ENCODE data around the gene LAMTOR3.
"Not testable (repeated sequence)": the region's sequence is repeated elsewhere in the genome, so short reads cannot be mapped to it uniquely, and the experiment has no call there.

The LAMTOR3 gene

DNA sequence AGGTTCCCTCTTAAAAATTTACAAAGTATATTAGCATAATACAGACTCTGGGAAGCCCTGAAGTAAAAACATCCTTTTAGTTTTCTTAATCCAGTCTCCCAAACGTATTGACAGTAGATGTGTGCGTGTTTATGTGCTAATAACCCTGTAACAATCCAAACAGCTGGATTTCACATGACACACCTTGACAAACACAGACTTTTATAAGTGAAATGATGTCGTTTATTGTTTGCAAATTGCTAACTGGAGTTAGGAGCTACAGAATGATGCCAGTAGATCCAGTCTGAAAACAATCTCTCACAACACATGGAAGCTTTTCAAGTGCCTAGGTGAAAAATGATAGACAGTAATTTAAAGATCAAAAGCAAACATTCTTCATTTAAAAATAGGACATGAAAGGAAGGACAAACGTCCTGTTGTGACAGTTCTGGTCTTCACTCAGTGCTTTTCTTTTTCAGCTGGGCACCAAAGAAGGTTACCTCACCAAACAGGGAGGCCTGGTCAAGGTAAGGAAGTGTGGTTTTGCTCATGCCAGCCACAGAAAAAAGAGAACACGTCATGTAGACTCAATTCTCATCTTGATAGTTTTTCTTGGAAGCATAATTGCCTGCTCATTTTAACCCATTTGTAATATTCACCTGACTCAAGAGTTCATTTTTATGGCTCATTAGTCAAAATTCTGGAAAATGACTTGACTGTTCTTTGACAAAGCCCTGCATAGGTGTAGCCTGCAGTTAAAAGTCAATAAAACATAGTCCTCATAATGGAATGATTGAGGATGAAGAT, 32.9 kb downstream of the LAMTOR3 start:
- no peak for DNase-seq

DNA sequence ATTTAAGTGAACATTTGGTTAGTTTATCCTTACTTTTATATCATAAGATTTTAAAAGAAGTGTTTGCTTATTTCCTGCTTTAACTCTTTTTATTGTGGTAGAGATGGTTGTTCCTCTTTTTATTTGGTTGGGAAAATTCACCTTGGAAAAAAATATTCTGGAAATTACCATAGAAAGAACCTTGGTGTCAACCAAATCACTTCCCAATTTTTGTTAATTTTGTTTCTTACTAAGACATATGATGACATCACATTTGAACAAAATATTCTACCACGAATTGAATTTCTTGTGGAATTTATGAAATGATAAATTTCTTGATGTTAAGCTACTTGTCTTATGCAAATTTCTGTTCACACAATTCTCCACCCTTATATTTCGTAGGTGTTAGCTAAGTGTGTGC, 33.7 kb downstream of the LAMTOR3 start:
- DNase-seq = no peak

DNA sequence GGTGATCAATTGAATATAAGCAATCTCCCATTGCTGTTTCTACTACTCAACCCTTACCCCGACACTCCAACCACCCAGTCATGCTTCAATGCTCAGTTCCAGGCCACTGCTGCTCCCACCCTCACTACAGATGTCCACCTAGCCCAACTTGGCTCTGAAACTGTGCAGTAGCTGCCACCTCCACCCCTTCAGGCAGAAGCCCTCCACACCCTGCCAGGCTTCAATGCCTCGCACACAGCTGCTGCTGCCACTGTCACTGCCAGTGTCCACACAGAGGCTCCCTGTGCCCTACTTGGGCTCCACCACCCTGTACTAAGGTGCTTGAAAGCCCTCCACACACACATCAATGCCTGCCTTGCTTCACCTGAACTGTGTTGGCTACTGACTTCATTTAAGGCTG, 34.6 kb downstream of the LAMTOR3 start:
- no peak for DNase-seq

DNA sequence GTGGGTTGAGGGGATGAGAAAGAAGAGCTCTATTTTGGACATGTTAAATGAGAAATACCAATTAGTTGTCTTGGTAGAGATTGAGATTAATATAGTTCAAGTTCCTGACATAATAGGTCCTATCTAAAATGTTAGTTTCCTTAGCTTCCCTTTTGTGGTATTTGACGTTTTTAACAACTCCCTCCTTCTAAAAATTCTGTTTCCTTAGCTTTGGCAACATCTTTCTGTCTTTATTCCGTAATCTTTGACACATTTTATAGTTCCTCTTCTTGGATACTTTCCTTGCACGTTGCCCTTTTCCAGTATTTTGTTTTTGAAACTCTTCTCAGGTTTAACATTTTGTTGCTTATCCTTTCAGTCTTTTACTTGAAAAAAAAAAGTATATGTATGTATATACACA, 36.9 kb downstream of the LAMTOR3 start:
- no peak for DNase-seq

DNA sequence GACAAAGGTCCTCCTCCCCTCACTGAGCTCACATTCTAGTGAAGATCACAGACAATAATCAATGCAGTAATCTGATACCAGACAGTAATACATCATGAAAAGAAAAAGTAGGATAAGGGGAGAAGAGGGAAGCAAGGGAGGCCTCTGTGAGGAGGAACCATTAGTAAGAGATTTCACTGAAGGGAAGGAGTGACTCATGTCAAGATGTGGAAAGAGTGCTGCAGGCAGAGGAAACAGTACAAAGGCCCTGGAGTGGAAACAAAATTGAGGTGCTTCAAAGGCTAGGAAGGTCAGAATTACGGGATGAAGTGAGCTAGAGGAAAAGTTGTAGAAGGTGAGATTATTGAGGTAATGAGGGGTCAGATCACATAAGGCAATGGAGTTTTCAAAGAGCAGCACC, 38.1 kb downstream of the LAMTOR3 start:
- DNase-seq = no peak

DNA sequence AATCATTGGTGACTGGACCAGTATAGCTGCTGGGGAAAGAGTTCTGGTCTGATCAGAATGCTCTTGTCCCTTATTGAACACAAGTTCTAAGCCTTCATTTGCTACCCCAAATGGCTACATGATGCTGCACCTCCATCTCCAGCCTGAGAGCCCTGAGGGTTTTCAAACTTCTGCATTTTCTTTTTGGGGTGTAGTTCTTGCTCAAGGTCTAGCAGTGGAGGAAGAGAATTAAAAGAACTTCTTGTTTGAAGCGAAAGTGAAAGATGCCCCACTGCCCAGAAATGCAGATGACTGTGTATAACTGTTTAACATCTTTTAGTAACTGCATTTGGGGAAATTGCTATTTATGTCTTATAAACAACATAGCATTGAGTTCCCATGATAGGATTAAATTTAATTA, 38.5 kb downstream of the LAMTOR3 start:
- no peak for DNase-seq

DNA sequence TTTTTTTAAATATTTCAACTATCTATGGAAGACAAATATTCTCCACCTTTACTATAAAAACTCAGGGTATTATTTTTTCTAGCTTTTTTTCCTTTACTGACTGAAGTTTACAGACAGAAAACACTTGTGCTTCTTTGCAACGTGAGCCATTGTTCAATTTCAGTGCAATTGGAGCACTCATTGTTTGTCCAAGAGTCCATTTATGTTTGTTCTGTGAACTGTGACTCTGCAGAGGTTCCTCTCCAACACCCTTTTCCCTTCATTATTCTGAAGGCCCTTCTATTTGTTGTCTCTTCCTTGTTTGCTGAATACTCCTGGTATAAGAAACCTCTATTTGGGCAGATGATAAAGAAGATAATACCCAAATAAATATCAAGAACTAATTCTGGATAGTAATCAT, 40.2 kb downstream of the LAMTOR3 start:
- DNase-seq = no peak

DNA sequence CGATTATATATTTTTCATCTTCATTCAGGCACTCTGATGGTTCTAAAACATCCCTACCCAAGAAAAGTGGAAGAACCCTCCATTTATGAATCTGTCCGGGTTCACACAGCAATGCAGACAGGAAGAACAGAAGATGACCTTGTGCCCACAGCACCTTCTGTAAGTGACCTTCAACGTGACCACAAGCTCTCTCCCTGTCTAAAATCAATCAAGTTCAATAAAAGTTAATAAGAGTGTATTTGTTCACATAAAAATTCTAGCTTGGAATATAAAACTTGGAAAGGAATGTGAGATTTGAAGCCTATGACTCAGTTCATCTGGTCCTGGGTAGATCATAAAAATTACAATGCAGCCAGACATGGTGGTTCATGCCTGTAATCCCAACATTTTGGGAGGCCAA, 41.0 kb downstream of the LAMTOR3 start:
- DNase-seq = no peak

DNA sequence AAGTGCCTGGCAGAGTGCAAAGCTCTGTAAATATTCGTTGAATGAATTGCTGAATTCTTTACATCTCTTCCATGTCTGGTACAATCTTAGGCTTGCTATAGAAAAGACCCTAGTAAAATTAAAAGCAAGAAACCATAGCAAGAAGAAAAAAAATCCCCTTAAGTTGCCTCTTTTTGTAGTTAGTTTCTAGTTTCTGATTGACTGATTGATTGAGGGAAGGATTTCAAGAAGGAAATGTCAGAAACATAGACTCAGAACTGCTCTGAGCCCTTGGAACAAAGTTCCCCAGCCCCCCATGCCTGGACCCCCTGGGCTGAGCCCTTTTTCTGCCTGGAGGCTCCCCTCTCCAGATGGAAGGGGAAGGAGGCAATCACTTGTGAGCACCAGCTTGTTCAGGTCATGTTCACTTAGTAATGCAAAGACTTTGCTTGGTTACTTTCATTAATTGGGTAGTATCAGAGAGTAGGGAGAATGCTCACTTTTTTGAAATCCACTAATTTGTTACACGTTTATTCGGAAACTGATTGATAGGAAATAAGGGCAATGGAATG, 42.0 kb downstream of the LAMTOR3 start:
- no peak for DNase-seq

DNA sequence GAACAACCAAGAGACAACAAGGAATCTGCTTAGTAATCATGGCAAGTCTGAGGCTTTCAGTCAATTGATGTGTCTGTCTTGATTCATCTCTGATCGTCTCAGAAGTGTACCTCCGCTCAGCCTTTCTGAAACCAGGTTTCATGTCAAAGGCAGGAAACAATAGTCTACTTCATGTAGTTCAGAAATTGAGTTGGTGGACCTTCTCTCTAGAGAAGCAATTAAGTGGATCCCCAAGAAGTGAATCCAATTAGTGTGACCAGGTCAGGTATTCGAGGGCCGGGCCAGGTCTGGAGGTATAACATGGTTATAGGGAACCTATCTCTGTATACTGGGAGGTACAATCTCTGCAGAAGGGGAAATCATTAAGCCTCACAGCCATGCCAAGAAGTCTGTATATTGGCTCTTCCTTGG, 45.6 kb downstream of the LAMTOR3 start:
- DNase-seq = no peak

DNA sequence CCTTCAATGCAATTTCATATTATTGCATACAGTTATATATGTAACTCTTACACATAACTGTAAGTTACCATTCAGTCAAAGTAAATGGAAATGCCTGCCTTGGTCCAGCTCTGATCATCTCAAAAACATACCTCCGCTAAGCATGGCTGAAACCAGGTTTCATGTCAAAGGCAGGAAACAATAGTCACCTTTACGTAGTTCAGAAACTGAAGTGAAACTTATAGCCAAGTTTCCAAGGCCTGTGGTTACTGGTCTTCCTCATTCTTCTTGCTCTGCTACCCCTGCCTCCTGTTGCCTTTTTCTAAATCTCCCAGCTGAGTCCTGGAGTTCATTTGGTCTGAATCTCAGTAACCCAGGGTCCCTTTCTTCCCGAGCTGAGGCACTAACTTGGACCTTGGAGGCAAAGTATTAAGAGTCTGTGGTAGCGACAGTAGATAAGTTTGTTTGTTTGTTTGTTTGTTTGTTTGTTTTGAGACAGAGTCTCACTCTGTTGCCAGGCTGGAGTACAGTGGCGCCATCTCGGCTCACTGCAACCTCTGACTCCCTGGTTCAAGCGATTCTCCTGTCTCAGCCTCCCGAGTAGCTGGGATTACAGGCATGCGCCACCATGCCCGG, 46.8 kb downstream of the LAMTOR3 start:
- no peak for DNase-seq

DNA sequence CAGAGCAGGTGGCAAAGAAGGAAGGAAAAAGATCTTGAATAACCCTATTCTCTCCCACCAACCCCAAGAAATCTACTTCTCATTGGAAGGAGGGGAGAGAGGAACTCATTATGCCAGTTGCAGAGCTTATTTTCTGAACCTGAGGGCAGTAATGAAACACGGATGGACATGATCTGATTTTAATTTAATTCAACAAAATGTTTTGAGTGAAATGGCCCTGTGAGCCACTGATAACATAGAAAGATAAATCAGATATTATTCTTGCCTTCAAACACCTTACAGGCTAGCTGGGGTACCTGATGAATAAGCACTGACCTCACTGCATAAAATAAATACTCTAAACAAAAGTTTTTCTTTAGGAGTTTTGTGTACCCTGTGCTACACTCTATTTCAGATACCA, 47.3 kb downstream of the LAMTOR3 start:
- no peak for DNase-seq

DNA sequence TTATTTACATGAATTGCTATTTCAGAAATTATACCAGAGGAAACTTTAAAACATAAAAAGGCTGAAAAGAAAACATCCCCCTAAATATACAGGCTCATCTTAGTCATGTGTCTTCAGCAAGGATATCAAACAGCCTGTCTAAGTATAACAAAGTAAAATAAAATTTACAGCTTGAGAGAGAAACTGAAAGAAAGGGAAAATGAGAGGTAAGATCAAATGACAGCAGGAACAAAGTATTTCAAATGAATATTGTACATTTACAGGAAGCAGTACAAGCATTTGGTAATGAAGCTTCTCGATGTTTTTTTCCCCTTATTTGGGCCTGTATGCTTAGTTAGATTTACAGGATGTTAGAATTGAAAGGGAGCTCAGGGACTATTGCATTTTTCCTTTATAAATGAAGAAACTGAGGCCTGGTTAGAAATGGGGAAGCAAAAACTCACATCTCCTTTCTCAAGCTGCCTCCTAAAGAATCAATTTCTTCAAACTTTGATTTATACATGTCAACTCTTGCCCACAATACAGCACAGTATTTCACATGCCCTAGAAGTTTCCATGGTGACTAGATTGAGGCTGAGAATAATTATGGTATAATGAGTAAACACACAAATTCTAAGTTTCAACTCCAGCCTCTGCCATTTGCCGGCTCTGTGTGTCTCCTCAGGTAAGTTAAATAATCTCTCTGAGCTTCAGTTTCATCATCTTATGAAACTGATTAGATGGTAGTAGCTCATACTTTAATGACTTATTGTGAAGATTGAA, 48.3 kb downstream of the LAMTOR3 start:
- no peak for DNase-seq

DNA sequence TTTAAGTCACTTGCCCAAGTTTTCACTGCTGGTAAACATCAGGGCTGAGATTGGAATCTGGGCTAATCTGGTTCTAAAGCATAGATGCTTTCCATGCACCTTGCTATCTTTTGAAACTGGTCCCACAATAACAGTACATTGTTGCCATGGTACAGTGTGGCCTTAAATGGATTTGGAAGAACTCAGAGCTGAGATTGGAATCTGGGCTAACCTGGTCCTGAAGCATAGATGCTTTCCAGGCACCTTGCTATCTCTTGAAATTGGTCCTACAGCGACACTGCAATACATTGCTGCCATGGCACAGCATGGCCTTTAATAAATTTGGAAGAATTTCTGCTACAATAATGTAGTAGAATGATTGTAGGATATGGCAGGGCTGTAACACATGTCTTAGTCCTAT, 49.0 kb downstream of the LAMTOR3 start:
- no peak for DNase-seq

DNA sequence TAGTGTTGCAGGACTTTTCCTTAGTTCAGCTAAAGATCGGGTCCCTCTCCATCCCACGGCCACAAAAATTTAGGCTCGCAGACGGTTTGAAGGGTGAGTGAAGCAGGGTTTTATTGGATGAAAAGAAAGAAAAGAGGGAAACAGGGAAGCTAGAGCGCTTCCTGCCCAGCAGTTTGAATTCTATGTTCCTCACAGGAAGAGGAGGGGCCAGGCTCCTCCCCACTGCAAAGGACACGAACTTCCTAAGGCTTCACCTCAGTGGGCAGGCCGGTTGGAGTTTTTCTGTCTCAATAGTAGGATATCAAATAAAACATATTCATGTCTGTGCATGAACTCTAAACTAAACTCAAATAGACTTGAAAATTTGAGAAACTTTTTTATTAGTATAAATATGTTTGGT, 50.2 kb downstream of the LAMTOR3 start:
- DNase-seq = no peak

DNA sequence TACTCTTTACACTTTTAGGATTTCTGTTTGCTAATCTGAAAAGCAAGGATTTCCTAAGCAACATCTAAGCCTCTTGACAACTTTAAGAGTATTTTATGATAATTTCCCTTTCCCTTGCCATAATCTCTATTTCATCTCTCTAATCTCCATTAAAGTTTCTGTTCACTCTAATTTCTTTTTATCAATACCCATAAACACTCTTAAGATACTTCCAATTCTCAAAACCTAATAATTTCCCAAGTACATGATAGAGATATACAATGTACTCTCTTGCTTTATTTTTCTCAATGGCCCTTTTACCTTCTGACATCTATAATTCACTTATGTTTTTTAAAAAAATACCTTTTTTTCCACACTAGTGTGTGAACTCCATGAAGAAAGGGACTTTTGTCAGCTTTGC, 50.8 kb downstream of the LAMTOR3 start:
- no peak for DNase-seq

DNA sequence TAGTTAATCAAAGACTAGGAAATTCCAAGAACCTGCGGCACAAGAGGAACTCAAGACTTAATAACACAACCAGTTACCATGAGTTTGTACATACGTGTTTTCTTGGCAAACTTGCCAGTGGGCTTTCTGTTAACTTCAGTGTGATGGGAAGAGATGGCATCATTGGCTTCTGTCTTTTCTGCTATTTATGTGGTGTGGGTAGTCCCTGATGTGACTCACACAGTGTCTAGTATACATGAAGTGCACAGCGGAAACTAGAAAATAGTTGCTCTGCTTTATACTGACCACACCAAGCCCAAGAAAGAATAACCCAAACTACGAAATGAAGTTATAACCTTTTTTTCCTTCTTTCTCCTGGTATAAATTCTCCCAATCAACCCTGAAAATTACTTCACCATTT, 53.1 kb downstream of the LAMTOR3 start:
- DNase-seq = no peak

DNA sequence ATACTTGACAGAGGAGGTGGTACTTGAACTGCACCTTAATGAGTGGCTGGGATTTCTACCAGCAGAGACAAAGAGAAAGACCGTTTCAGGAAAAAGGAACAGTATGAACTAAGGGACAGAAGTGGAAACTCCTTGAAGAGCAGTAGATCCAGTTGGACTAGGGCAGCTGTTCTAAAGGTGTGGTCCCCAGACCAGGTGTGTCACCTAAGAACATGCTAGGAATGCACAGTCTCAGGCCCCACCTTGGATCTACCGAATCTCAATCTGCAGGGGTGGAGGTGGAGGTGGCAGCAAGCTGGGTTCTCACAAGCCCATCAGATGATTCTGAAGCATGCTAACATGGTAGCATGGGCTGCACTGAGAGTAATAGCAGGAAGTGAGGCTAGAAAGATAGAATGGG, 55.3 kb downstream of the LAMTOR3 start:
- no peak for DNase-seq

DNA sequence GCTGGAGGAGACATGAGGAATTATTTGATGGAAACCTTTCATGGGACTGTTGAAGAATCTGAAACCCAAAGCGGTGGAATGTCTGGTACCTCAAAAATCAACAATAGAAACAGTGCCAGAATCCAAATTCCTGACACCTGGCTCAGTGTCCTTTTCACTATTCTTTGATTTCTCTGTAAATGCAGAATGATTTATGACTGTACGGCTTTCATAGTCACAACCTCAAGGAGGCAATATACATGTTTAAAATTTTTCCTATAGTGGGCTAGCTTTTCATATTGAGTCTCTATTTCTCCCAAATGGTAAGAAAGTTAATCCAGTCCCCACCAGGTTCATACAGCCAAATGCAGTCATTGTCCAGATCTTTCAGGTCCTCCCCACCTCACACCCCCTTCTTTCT, 58.3 kb downstream of the LAMTOR3 start:
- DNase-seq = no peak

DNA sequence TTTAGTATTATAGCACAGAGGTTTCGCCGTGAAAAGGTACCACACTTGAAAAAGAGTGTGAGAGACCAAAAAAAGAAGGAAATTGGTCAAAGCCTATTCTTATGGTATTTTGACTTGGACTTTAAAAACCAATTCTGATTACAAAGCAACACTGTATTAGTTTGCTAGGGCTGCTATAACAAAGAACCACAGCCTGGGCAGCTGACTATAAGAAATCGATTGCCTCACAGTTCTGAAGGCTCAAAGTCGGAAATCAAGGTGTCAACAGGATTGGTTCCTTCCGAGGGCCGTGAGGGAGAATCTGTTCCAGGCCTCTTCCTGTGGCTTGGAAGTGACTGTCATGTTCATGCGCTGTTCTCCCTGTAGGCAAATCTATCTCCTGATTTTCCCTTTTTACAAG, 59.7 kb downstream of the LAMTOR3 start:
- DNase-seq = no peak

DNA sequence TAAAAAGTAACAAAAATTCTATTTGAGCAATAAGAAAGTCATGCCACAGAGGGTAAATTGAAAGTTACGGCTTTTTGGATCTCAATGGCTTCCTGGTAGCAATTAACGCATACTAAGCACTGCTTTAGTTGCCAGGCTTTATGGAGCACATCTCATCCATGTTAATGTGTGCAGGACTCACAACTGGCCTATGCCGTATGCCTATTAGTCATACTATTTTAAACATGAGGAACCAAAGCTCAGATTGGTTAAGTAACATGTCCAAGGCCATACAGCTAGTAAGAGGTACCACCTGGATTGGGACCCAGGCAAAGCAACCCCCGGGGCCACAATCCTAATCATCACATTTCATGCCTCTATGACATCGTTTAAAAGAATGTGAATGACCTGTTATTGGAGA, 60.5 kb downstream of the LAMTOR3 start:
- DNase-seq = no peak

DNA sequence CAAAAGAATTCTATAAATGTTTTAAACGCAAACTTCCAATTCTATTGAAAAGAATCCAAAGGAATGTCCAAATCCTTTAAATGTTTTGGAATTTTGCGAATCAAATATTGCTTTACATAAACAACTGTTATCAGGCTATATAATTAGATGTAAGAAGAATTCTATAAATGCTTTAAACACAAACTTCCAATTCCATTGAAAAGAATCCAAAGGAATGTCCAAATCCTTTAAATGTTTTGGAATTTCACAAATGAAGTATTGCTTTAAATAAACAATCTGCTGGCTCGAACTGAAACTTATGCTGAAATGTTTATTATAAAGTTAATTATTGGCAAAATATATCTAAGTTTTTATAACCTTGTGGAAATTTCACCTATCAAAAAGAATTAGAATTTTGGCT, 61.5 kb downstream of the LAMTOR3 start:
- no peak for DNase-seq

DNA sequence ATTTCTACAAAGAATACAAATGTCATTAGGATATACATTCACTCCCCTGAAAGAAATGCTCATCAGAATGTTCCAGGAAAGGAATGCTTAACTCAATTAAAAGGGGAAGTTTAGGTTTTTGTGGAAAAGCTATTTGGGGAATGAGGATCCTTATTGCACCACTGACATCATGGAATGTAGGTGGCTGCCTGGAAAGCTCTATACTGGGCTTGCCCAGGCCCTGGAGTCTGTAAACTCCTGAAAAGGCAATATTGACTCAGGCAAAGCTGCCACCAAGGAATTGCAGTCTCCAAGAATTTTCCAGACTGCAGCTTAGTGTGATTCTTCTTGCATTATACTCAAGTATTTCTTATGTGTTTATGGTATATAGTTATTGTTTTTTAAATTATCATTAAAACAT, 61.9 kb downstream of the LAMTOR3 start:
- no peak for DNase-seq

DNA sequence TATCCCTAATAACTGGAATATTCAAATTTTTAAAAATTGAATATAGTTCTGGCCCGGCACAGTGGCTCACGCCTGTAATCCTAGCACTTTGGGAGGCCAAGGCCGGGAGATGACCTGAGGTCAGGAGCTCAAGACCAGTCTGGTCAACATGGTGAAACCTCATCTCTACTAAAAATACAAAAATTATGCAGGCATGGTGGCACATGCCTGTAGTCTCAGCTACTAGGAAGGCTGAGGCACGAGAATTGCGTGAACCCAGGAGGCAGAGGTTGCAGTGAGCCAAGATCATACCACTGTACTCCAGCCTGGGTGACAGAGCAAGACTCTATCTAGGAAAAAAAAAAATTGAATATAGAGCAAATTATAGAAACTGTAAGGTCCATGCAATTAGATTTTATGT, 64.2 kb downstream of the LAMTOR3 start:
- not testable (repeated sequence) for DNase-seq
